PC-3 (cell line): ENCODE measurements around the gene CRADD. TPM values are rescaled to one million over a fixed set of nuclear protein-coding genes. Genes with fewer than 3 reads are reported as not detected.

Source experiments
- ATAC-seq: fragments of 200-7000 bp; cut with Tn5 transposase; 2 replicates; pipeline ENCODE4 v1.9.1; 2020; ENCODE audit warnings: mild to moderate bottlenecking, moderate library complexity
- BruUV-seq: library from RNA; stranded (reverse); fragments of 400-500 nt; replicated peaks from 2 replicates; lab custom pipeline; 2021; lab: Mats Ljungman, UMichigan
- CTCF ChIA-PET: fragments of 300-600 bp; sonication (Branson Sonifier 250); formaldehyde crosslinking; loops from one replicate; lab custom pipeline; 2022; ENCODE audit warnings: antibody characterized with exemption; lab: Charles Lee
- POLR2A ChIA-PET: fragments of 300-600 bp; sonication (Branson Sonifier 250); formaldehyde crosslinking; loops from one replicate; lab custom pipeline; 2022; ENCODE audit warnings: antibody characterized with exemption; ENCODE audit not compliant: unreplicated experiment; lab: Charles Lee
- DNase-seq: peaks from one replicate; pipeline ENCODE4 v3.0.0-alpha.2; 2015
- H2AFZ ChIP-seq: fragments of 300-600 bp; sonication (generic); 2 replicates; pipeline ENCODE4 v1.6.0; 2016; ENCODE audit warnings: antibody characterized with exemption, low read length
- H3F3A ChIP-seq: fragments of 300-600 bp; sonication (generic); one replicate; pipeline ENCODE4 v1.6.0; 2017; ENCODE audit warnings: antibody characterized with exemption, low read length, control low read depth, mild to moderate bottlenecking; ENCODE audit not compliant: unreplicated experiment
- H3K27ac ChIP-seq: fragments of 300-600 bp; sonication (generic); 2 replicates; pipeline ENCODE4 v1.5.1; 2016; ENCODE audit warnings: mild to moderate bottlenecking, low read length
- H3K27me3 ChIP-seq: fragments of 300-600 bp; sonication (generic); 2 replicates; pipeline ENCODE4 v1.6.1; 2016; ENCODE audit warnings: low read length, mixed read lengths
- H3K36me3 ChIP-seq: fragments of 300-600 bp; sonication (generic); 2 replicates; pipeline ENCODE4 v1.6.1; 2016; ENCODE audit warnings: low read depth, mixed run types, low read length, mixed read lengths
- H3K4me1 ChIP-seq: fragments of 300-600 bp; sonication (generic); 2 replicates; pipeline ENCODE4 v1.5.1; 2016; ENCODE audit warnings: low read length; ENCODE audit not compliant: insufficient read depth
- H3K4me2 ChIP-seq: fragments of 300-600 bp; sonication (generic); 2 replicates; pipeline ENCODE4 v1.6.0; 2016; ENCODE audit warnings: low read length
- H3K4me3 ChIP-seq: fragments of 300-600 bp; sonication (generic); 2 replicates; pipeline ENCODE4 v1.5.1; 2016; ENCODE audit warnings: mild to moderate bottlenecking, low read length, mixed read lengths
- H3K79me2 ChIP-seq: fragments of 300-600 bp; sonication (generic); 2 replicates; pipeline ENCODE4 v1.6.1; 2017; ENCODE audit warnings: low read length, mixed read lengths
- H3K9ac ChIP-seq: fragments of 300-600 bp; sonication (generic); 2 replicates; pipeline ENCODE4 v1.6.0; 2016; ENCODE audit warnings: mild to moderate bottlenecking, low read length
- H3K9me2 ChIP-seq: fragments of 300-600 bp; sonication (generic); replicated peaks from 2 replicates; pipeline ENCODE4 v1.6.1; 2016; ENCODE audit warnings: mixed run types, low read length, mixed read lengths
- H3K9me3 ChIP-seq: fragments of 300-600 bp; sonication (generic); 2 replicates; pipeline ENCODE4 v1.6.1; 2016; ENCODE audit warnings: low read length, mixed read lengths
- H4K20me1 ChIP-seq: fragments of 300-600 bp; sonication (generic); 2 replicates; pipeline ENCODE4 v1.6.1; 2016; ENCODE audit warnings: low read length, mixed read lengths
- EZH2 ChIP-seq: fragments of 300-600 bp; sonication (generic); IDR thresholded peaks from one replicate; pipeline ENCODE4 v1.6.1; 2017; ENCODE audit warnings: antibody characterized with exemption, mild to moderate bottlenecking, low read length; ENCODE audit not compliant: unreplicated experiment
- EZH2phosphoT487 ChIP-seq: fragments of 300-600 bp; sonication (generic); IDR thresholded peaks from 2 replicates; pipeline ENCODE4 v1.6.1; 2018; ENCODE audit warnings: mild to moderate bottlenecking, antibody characterized with exemption, low read length, borderline replicate concordance
- intact Hi-C: fragments of 100-400 bp; cut with micrococcal nuclease; formaldehyde crosslinking; loops from 2 replicates; pipeline ENCODE4 v1.9.0; 2023
- total RNA-seq: library from RNA; depleted of rRNA; stranded (reverse); fragments of >200 nt; gene quantifications from 2 replicates; pipeline ENCODE4 v1.2.3, GENCODE V29; 2014
- TF ChIP-seq, protein P1 (sequence below): fragments of 300-600 bp; sonication (generic); conservative IDR thresholded peaks from 2 replicates; pipeline ENCODE4 v1.5.1; 2017; ENCODE audit warnings: antibody characterized with exemption, low read depth, mild to moderate bottlenecking, low read length

Gene CRADD
- total RNA-seq, 1 experiment from 2014 or later: 11.4 TPM

DNA sequence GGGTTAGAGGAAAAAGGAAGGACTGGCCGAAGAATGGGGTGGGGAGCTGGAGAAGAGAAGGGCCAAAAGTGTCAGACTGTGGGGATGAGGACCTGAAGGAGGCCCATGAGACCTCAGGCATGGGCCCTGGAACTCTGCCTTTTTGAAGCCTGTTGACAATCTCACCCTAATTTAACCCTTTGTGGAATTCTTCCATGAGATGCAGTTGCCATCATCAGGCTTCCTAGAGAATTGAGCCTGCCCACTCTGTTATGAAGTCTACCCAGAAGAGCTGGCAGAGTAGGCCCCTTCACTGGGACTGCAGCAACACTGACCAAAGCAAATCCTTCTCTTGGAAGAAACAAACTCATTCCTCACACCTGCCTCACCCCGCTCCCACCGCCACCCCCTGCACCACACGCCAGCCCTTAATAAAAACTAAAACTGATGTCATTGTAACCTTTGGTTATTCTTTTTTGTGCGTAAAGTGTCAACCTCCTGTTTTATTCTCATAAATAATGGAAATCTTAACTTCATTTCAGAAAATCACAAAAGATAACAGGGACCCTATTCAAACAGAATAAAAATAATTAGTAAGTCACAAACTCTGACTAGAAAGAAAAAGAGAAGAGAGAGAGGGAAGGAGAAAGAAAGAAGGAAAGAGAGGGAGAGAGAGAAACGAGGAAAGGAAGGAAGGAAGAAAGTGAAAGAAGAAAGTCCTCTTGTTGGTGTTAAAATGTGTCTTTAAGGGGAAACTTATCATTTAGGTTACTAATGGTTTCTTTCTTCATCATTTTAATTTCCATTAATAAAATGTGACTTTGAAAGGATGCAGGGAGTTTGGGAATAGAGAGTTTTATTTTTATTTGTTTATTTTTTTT is 61.3 kb downstream of the CRADD start:
- Histone ChIP-seq H3K36me3 (no peaks in the 10 kb centered on the region), H3K4me3 (no peak overlapping the region), H3F3A (no peaks in the 10 kb centered on the region), H3K4me2 (no peak overlapping the region), H3K9me2 (no peaks in the 10 kb centered on the region), H3K27me3 (no peaks in the 10 kb centered on the region), H3K9me3 (no peaks in the 10 kb centered on the region), H3K79me2 (no peaks in the 10 kb centered on the region), H3K9ac (no peak overlapping the region), H4K20me1 (no peaks in the 10 kb centered on the region), H3K4me1 (peaks cover 24% of the 10 kb centered on the region), H3K27ac (no peak overlapping the region), H2AFZ (no peak overlapping the region)
- intact Hi-C loops: no loop called here
- ATAC-seq (no peak), DNase-seq (no peak)
- POLR2A ChIA-PET: no interaction called here
- TF ChIP-seq EZH2 (no peak), EZH2phosphoT487 (no peak)
- TF ChIP-seq, protein P1, sequence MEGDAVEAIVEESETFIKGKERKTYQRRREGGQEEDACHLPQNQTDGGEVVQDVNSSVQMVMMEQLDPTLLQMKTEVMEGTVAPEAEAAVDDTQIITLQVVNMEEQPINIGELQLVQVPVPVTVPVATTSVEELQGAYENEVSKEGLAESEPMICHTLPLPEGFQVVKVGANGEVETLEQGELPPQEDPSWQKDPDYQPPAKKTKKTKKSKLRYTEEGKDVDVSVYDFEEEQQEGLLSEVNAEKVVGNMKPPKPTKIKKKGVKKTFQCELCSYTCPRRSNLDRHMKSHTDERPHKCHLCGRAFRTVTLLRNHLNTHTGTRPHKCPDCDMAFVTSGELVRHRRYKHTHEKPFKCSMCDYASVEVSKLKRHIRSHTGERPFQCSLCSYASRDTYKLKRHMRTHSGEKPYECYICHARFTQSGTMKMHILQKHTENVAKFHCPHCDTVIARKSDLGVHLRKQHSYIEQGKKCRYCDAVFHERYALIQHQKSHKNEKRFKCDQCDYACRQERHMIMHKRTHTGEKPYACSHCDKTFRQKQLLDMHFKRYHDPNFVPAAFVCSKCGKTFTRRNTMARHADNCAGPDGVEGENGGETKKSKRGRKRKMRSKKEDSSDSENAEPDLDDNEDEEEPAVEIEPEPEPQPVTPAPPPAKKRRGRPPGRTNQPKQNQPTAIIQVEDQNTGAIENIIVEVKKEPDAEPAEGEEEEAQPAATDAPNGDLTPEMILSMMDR: no peak
- CTCF ChIA-PET: no interaction called here
- BruUV-seq: no TSS peak

GRCh38 chr12:93740751-93741150 is 63.6 kb downstream of the CRADD start:
- DNase-seq (peak; percentile 46), ATAC-seq (no peak)
- TF ChIP-seq, protein P1: no peak
- TF ChIP-seq EZH2phosphoT487: no peak
- no peak for TF ChIP-seq EZH2
- H3K36me3 ChIP-seq: no peaks in the 10 kb centered on the region
- H2AFZ ChIP-seq: peak overlapping the region; percentile 93
- POLR2A ChIA-PET: no interaction called here
- no peaks in the 10 kb centered on the region for H3K27me3 ChIP-seq
- no peaks in the 10 kb centered on the region for H3F3A ChIP-seq
- H3K79me2 ChIP-seq: no peaks in the 10 kb centered on the region
- H3K4me1 ChIP-seq: peaks cover 22% of the 10 kb centered on the region
- no peaks in the 10 kb centered on the region for H3K9me3 ChIP-seq
- peak overlapping the region; percentile 78 for H3K27ac ChIP-seq
- peak overlapping the region; percentile 81 for H3K4me3 ChIP-seq
- intact Hi-C loops: loop anchor here (2.0 kb wide), 2 partner anchors 42 to 238 kb away; no protein-coding TSS in a partner anchor
- H3K4me2 ChIP-seq: peak overlapping the region; percentile 96
- peak overlapping the region; percentile 83 for H3K9ac ChIP-seq
- CTCF ChIA-PET: interaction anchor here (1.0 kb wide), 1 partner anchor 177 kb away, joined by 4 read pairs; no protein-coding TSS in a partner anchor
- H4K20me1 ChIP-seq: no peaks in the 10 kb centered on the region
- BruUV-seq: no TSS peak
- no peaks in the 10 kb centered on the region for H3K9me2 ChIP-seq
